Glomerular endothelial cell (primary cell): ENCODE measurements around the gene MAP3K1. TPM values are rescaled to one million over a fixed set of nuclear protein-coding genes. Genes with fewer than 3 reads are reported as not detected.

Source experiments
- DNase-seq: peaks from one replicate; pipeline ENCODE4 v3.0.0-alpha.2; 2011; ENCODE audit warnings: low read depth, low spot score; ENCODE audit errors: extremely low read depth
- total RNA-seq: library from RNA; depleted of rRNA; stranded (reverse); fragments of >200 nt; gene quantifications from 2 replicates; pipeline ENCODE4 v1.2.3, GENCODE V29; 2015

Gene MAP3K1
- total RNA-seq, 1 donor from 2014 or later = 13.2 TPM

- no peak for DNase-seq
These were observed 29.9 kb downstream of the MAP3K1 start for GRCh38 chr5:56845277-56845676.

- no peak for DNase-seq
These were observed 30.6 kb downstream of the MAP3K1 start for GRCh38 chr5:56845904-56846480.

- no peak for DNase-seq
These were observed 32.9 kb downstream of the MAP3K1 start for GRCh38 chr5:56848206-56848605.

GRCh38 chr5:56849671-56850070, 34.3 kb downstream of the MAP3K1 start:
- no peak for DNase-seq

GRCh38 chr5:56850423-56850822, 35.1 kb downstream of the MAP3K1 start:
- DNase-seq = no peak

- no peak for DNase-seq
These were observed 36.1 kb downstream of the MAP3K1 start for GRCh38 chr5:56851258-56851941.

- no peak for DNase-seq
These were observed 37.1 kb downstream of the MAP3K1 start for GRCh38 chr5:56852228-56853000.

- no peak for DNase-seq
These were observed 38.3 kb downstream of the MAP3K1 start for GRCh38 chr5:56853698-56854097.

- DNase-seq = no peak
These were observed 39.6 kb downstream of the MAP3K1 start for GRCh38 chr5:56854920-56855319.

- no peak for DNase-seq
These were observed 41.3 kb downstream of the MAP3K1 start for GRCh38 chr5:56856541-56857178.

- DNase-seq = no peak
These were observed 43.6 kb downstream of the MAP3K1 start for GRCh38 chr5:56858777-56859442.

- DNase-seq = no peak
These were observed 46.6 kb downstream of the MAP3K1 start for GRCh38 chr5:56861893-56862485.

- DNase-seq = no peak
These were observed 47.6 kb downstream of the MAP3K1 start for GRCh38 chr5:56862909-56863308.

- no peak for DNase-seq
These were observed 56.4 kb downstream of the MAP3K1 start for GRCh38 chr5:56871777-56872176.

- no peak for DNase-seq
These were observed 57.7 kb downstream of the MAP3K1 start for GRCh38 chr5:56873056-56873455.

- no peak for DNase-seq
These were observed 61.0 kb downstream of the MAP3K1 start for GRCh38 chr5:56876327-56876726.

GRCh38 chr5:56881571-56881970, 66.2 kb downstream of the MAP3K1 start:
- DNase-seq = no peak

GRCh38 chr5:56893251-56893951, 78.1 kb downstream of the MAP3K1 start:
- no peak for DNase-seq

- no peak for DNase-seq
These were observed 81.4 kb downstream of the MAP3K1 start for GRCh38 chr5:56896763-56897162.

GRCh38 chr5:56898213-56898612, 82.9 kb downstream of the MAP3K1 start:
- no peak for DNase-seq
